GM23338 (cell line): ENCODE measurements around the gene KAZN.

ENCODE experiments used
- CTCF ChIP-seq, 2 experiments: fragments of 200-600 bp in 1 of 2; sonication (generic) in 1 of 2; conservative IDR thresholded peaks; 2 replicates each; pipeline versions ENCODE4 v1.5.1 to v1.6.1; 2016 to 2017; ENCODE audit warnings: antibody characterized with exemption in 2 of 2, low read depth in 2 of 2, mild to moderate bottlenecking in 2 of 2, moderate library complexity in 1 of 2
- JUNB ChIP-seq: IDR thresholded peaks from one replicate; pipeline ENCODE4 v1.6.1; 2016; ENCODE audit warnings: antibody characterized with exemption; ENCODE audit not compliant: unreplicated experiment

GRCh38 chr1:14570514-14570913 lies 28.0 kb upstream of the KAZN start:
- TF ChIP-seq CTCF (conservative IDR thresholded peaks at IDR 0.05; ENCODE audit: low read depth in 2 of 2) (no peak), JUNB (no peak)
